ENCODE data around the gene NCBP1. TPM values are rescaled to one million over a fixed set of nuclear protein-coding genes. Genes with fewer than 3 reads are reported as not detected.

NCBP1 gene
- total RNA-seq, 1 donor: 37.3 TPM

DNA sequence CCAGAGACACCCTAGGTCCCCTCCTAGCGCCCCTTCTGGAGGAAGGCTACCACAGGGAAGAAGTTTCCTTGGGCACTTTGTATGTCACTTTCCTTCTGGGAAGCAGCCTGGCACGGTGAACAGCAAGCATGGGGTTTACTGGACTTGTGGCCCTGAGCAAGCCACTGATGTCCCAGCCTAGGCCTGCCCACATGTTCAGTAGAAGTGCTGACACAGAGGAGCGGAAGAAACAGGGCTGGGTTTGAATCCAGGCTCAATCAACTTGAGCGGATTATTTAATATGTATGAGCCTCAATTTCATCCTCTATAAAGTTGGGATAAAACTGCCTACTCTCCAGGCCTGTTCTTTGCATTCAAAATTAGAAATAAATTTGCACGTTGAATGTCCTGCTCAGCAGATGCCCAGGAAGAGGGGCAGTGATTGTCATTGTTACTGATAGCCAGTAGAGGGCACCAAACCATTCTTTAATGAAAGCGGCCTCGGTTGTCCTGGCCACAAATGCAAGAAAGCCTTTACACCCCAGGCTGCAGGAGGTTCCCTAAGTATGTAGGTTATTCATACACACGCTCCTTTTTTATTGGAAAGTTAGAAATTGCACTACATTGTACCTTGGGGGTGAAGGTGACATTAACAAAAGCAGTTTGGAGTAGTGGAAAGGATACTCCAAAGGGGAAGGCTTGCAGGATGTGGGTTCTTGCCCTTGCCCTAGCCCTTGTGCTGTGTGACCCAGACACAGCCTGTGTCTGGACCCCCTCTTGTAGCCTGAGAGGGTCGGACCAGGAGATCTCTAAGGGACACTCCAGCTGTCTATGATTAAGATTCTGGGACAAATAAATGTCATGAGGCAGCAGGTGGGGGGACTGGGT is 77.0 kb downstream of the NCBP1 start:
- H3K79me2 ChIP-seq (ENCODE audit: insufficient read depth, low read length): no peaks in the 10 kb centered on the region
- no peak overlapping the region for H3K4me2 ChIP-seq (ENCODE audit: insufficient read depth, low read length)
- H2AFZ ChIP-seq (ENCODE audit: low read length): no peak overlapping the region
- TF ChIP-seq, protein P1, sequence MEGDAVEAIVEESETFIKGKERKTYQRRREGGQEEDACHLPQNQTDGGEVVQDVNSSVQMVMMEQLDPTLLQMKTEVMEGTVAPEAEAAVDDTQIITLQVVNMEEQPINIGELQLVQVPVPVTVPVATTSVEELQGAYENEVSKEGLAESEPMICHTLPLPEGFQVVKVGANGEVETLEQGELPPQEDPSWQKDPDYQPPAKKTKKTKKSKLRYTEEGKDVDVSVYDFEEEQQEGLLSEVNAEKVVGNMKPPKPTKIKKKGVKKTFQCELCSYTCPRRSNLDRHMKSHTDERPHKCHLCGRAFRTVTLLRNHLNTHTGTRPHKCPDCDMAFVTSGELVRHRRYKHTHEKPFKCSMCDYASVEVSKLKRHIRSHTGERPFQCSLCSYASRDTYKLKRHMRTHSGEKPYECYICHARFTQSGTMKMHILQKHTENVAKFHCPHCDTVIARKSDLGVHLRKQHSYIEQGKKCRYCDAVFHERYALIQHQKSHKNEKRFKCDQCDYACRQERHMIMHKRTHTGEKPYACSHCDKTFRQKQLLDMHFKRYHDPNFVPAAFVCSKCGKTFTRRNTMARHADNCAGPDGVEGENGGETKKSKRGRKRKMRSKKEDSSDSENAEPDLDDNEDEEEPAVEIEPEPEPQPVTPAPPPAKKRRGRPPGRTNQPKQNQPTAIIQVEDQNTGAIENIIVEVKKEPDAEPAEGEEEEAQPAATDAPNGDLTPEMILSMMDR (IDR thresholded peaks at IDR 0.05; ENCODE audit: extremely low read depth, low read depth, low read length): peak; percentile 89
- H3K9me3 ChIP-seq (ENCODE audit: low read depth, low read length): no peaks in the 10 kb centered on the region
- peak; percentile 90 for DNase-seq (ENCODE audit: insufficient read length, low spot score, missing footprints)
- no peaks in the 10 kb centered on the region for H3K36me3 ChIP-seq (ENCODE audit: insufficient read depth, low read length)
- H3K27ac ChIP-seq (ENCODE audit: low read depth, low read length): no peak overlapping the region
- H3K27me3 ChIP-seq (ENCODE audit: insufficient read depth, low read length): peaks cover 24% of the 10 kb centered on the region
- H3K4me1 ChIP-seq (ENCODE audit: insufficient read depth, low read length): peaks cover 12% of the 10 kb centered on the region
- no peaks in the 10 kb centered on the region for H4K20me1 ChIP-seq (ENCODE audit: insufficient read depth, low read length)
- no peak overlapping the region for H3K4me3 ChIP-seq (ENCODE audit: insufficient read depth, low read length)

DNA sequence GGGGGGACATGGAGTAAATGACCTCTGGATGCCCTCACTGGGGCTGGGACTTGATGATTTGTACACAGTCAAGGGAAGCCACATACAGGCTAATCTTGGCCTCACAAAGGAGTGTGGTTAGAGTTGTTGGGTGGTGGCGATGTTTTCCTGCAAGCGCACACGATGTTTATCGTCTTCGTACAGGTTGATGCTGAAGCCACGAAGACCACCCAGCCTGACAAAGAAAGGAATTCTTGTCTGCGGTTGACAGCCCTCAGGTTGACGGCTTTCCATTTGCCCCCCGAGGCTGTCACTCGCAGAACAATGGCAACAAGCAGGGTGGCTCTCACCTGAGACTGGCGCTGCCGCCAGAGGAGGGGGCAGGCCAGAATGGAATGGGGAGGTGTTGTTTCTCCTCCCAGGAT is 77.6 kb downstream of the NCBP1 start:
- no peak for DNase-seq (ENCODE audit: insufficient read length, low spot score, missing footprints)
- H3K27ac ChIP-seq (ENCODE audit: low read depth, low read length): no peak overlapping the region
- no peaks in the 10 kb centered on the region for H4K20me1 ChIP-seq (ENCODE audit: insufficient read depth, low read length)
- H3K27me3 ChIP-seq (ENCODE audit: insufficient read depth, low read length): peaks cover 22% of the 10 kb centered on the region
- no peaks in the 10 kb centered on the region for H3K36me3 ChIP-seq (ENCODE audit: insufficient read depth, low read length)
- no peaks in the 10 kb centered on the region for H3K9me3 ChIP-seq (ENCODE audit: low read depth, low read length)
- H2AFZ ChIP-seq (ENCODE audit: low read length): peak overlapping the region; percentile 10
- H3K4me2 ChIP-seq (ENCODE audit: insufficient read depth, low read length): no peak overlapping the region
- H3K4me1 ChIP-seq (ENCODE audit: insufficient read depth, low read length): peaks cover 12% of the 10 kb centered on the region
- H3K4me3 ChIP-seq (ENCODE audit: insufficient read depth, low read length): no peak overlapping the region
- no peaks in the 10 kb centered on the region for H3K79me2 ChIP-seq (ENCODE audit: insufficient read depth, low read length)
- TF ChIP-seq, protein P1 (IDR thresholded peaks at IDR 0.05; ENCODE audit: extremely low read depth, low read depth, low read length): no peak

GRCh38 chr9:97714435-97714834 is 80.8 kb downstream of the NCBP1 start:
- peak overlapping the region; percentile 32 for H3K4me2 ChIP-seq (ENCODE audit: insufficient read depth, low read length)
- H3K27ac ChIP-seq (ENCODE audit: low read depth, low read length): no peak overlapping the region
- H3K4me1 ChIP-seq (ENCODE audit: insufficient read depth, low read length): peaks cover 12% of the 10 kb centered on the region
- H4K20me1 ChIP-seq (ENCODE audit: insufficient read depth, low read length): no peaks in the 10 kb centered on the region
- TF ChIP-seq, protein P1 (IDR thresholded peaks at IDR 0.05; ENCODE audit: extremely low read depth, low read depth, low read length): no peak
- H2AFZ ChIP-seq (ENCODE audit: low read length): peak overlapping the region; percentile 0
- no peaks in the 10 kb centered on the region for H3K9me3 ChIP-seq (ENCODE audit: low read depth, low read length)
- no peaks in the 10 kb centered on the region for H3K36me3 ChIP-seq (ENCODE audit: insufficient read depth, low read length)
- peak; percentile 74 for DNase-seq (ENCODE audit: insufficient read length, low spot score, missing footprints)
- peaks cover 12% of the 10 kb centered on the region for H3K27me3 ChIP-seq (ENCODE audit: insufficient read depth, low read length)
- H3K4me3 ChIP-seq (ENCODE audit: insufficient read depth, low read length): no peak overlapping the region
- no peaks in the 10 kb centered on the region for H3K79me2 ChIP-seq (ENCODE audit: insufficient read depth, low read length)

DNA sequence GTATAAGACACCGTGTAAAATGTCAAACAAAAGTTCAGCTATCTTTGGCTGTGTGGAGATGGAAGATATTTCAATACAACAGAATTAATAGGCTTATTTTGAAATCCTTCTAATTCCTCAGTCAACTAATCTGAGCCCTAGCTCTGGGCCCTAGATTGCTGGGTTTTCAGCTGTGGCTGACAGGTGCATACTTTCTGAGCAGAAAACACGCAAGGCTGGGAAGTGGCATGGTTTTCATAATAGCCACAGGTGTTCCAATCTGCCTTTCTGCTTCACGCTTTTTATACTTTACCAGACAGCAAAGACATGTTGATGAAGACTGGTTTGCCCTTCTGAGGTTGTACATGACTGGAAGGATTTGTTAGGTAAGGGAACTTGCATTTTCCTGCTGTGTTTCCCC is 84.2 kb downstream of the NCBP1 start:
- TF ChIP-seq, protein P1 (IDR thresholded peaks at IDR 0.05; ENCODE audit: extremely low read depth, low read depth, low read length): no peak
- Histone ChIP-seq H3K27ac (ENCODE audit: low read depth, low read length) (no peak overlapping the region), H3K36me3 (ENCODE audit: insufficient read depth, low read length) (no peaks in the 10 kb centered on the region), H4K20me1 (ENCODE audit: insufficient read depth, low read length) (no peaks in the 10 kb centered on the region), H3K27me3 (ENCODE audit: insufficient read depth, low read length) (peaks cover 17% of the 10 kb centered on the region), H3K4me2 (ENCODE audit: insufficient read depth, low read length) (no peak overlapping the region), H3K9me3 (ENCODE audit: low read depth, low read length) (no peaks in the 10 kb centered on the region), H2AFZ (ENCODE audit: low read length) (no peak overlapping the region), H3K4me3 (ENCODE audit: insufficient read depth, low read length) (no peak overlapping the region), H3K4me1 (ENCODE audit: insufficient read depth, low read length) (peaks cover 12% of the 10 kb centered on the region), H3K79me2 (ENCODE audit: insufficient read depth, low read length) (no peaks in the 10 kb centered on the region)
- no peak for DNase-seq (ENCODE audit: insufficient read length, low spot score, missing footprints)
